GM19035 (cell line): Measurements from ENCODE around the gene ALPG.
"Not testable (repeated sequence)": the region's sequence is repeated elsewhere in the genome, so short reads cannot be mapped to it uniquely, and the experiment has no call there.

Experiments used
- ATAC-seq: cut with Tn5 transposase; IDR thresholded peaks from one replicate; pipeline ENCODE4 v1.9.1; 2021; ENCODE audit not compliant: unreplicated experiment

ALPG gene

GRCh38 chr2:232438951-232439757, 32.5 kb downstream of the ALPG start:
- no peak for ATAC-seq

DNA sequence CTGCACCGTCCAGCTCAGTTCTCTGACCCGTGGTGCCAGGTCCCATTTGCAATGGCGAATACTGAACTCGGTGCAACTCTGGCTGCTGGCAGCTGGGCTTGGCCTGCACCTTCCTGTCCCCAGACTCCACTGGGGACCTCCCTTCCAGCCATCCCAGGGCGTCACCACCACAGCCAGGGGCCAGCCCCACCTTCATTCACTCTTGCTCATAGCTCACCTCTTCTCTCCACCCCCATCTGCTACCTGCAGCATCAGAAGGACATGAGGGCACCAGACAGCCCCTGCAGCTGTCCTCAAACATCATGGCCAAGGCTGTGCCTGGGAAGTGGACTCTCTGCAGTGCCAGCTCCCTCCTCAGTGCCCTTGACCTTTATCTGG, 33.1 kb downstream of the ALPG start:
- no peak for ATAC-seq

DNA sequence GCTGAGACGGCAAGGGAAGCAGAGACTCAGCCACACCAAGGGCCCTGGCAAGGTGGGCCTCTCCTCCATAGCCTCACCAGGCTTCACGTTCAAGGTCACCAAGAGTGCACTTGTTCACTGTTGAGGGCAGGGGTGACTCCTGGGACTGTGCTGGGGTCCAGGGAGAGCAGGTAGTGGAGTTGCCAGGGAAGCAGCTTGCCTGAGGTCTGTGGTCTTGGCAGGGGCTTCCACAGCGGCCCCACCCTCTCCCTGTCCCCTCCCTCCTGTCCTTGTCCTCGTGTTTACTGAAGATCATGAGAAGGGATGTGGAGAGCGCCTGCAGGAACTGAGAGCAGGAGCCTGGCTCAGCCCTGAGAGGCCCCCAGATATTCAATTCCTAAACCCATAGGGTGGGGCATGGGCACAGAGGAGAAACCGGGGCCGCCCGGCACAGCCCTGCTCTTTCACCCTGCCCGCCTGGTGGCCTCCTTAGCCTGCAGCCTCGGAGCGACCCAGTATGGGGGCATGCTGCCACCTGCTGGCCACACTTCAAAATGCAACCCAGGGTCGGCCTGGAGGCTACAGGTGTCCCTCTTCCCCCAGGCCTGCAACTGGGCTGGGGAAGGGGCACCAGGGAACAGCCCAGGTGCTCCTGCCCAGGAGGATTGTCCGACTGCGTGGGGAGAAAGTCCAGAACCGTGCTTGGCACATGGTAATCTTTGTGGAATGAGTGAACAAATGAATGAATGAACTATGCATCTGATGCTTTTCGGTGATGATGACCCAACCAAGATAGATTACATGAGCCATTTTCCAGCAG, 33.8 kb downstream of the ALPG start:
- ATAC-seq, result peak; percentile 75

DNA sequence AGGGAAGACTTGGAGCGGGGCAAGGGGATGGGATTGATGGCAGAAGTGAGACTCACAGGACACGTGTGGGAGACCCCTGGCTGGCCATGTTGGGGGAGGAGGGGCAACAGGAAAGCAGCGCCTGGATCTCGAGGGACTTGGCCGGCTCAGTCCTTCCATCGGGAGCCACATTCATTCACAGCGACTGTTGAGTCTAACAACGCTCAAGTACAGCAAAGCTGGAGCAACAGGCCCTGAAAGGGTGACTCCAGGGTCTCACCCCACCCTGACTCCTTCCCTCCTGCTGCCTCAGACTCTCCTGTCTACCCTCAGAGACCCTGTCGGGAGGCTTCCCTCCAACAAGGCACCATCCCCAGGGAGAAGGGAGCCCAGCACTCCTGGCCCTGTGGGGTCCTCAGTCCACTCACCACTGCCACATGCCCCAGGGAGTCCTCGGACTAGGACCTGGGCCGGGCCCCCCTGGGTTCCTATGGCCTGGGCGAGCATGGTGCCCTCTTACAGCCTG, 34.6 kb downstream of the ALPG start:
- no peak for ATAC-seq

DNA sequence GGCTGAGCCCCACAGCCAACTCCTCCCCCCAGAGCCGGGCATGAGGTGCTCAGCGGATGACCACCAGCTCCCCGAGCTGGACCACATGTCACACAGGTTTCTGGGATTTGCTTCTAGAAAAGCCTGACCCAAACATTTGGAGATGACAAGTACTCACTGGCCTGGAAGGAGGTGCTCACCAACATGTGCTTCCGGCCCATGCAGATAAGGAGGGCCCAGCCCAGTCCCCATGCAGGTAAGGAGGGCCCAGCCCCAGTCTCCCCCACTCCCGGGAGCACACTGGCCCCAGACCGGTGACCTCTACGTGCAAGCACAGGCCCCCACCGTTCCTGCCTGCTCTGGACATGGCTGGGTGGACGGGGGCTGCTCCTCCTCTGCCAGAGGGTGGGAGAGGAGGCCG, 35.3 kb downstream of the ALPG start:
- not testable (repeated sequence) for ATAC-seq

DNA sequence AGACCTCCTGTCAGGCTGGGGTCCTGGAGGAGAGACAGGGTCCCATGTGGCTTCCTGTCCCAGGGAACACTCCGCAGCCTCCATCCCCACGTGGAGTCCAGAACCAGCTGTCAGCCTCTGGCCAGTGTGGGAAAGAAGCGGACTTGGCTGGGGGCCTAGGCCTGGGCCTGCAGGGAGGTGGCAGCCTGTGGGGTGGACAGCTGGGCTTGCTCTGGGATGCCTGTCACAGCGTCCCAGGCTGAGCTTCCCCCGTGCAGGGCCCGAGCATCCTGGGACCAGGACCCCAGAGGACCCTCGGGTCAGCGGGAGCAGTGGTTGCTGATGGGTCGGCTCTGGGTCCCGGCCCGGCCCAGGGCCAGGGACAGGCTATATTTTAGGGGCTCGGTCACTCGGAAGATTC, 35.8 kb downstream of the ALPG start:
- not testable (repeated sequence) for ATAC-seq

DNA sequence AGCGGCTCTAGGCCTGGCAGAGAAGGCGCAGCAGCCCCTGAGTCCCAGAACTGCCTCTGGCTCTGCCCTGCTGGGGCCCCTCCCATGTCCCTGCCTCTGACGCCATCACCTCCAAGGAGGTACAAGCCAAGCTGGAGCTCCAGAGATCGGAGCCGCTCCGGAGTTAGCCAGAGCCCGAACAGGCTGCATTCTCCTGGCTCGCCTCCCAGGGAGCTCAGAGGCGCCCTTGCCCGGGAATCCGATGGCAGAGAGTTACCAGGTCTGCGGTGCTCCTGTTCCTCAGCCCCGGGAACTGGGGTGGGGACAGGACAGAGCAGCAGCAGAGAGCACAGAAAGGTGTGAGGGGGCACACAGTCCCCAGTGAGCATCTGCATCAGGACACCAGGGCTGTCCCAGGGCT, 36.4 kb downstream of the ALPG start:
- not testable (repeated sequence) for ATAC-seq

- not testable (repeated sequence) for ATAC-seq
These were observed 37.2 kb downstream of the ALPG start for GRCh38 chr2:232443669-232444408.

- ATAC-seq, result no peak
These were observed 37.9 kb downstream of the ALPG start for GRCh38 chr2:232444409-232445148.

DNA sequence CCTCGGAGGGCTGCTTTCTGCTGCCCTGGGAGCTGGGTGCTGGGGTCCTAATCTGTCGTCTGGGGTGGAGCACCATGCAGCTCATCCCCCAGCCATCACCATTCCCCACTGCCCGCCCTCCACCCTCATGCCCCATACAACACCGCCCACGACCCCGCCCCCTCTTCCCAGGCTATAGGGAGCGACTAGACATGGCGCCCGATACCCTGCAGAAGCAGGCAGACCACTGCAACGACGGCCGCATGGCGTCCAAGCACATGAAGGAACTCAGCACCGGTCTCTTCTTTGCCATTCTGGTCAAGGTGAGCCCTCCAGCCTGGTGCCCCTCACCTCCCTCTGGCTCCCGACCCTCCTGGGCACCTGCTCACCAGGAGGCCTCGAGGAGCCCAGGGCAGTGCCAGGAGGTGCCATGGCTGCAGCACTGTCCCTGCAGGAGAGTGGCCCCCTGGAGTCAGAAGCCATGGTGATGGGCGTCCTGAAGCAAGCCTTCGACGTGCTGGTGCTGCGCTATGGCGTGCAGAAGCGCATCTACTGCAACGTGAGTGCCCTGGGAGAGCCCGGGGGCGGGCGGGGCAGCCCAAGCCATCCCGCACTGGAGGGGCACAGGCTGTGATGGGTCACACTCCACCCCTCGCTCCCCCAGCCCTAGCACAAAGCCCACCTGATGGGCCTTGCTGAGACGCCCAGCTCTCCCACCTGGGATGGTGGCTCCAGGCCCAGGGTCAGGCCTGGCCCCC, 38.7 kb downstream of the ALPG start:
- ATAC-seq, result not testable (repeated sequence)

GRCh38 chr2:232446266-232446777, 39.7 kb downstream of the ALPG start:
- not testable (repeated sequence) for ATAC-seq

GRCh38 chr2:232447091-232447620, 40.5 kb downstream of the ALPG start:
- ATAC-seq, result no peak

DNA sequence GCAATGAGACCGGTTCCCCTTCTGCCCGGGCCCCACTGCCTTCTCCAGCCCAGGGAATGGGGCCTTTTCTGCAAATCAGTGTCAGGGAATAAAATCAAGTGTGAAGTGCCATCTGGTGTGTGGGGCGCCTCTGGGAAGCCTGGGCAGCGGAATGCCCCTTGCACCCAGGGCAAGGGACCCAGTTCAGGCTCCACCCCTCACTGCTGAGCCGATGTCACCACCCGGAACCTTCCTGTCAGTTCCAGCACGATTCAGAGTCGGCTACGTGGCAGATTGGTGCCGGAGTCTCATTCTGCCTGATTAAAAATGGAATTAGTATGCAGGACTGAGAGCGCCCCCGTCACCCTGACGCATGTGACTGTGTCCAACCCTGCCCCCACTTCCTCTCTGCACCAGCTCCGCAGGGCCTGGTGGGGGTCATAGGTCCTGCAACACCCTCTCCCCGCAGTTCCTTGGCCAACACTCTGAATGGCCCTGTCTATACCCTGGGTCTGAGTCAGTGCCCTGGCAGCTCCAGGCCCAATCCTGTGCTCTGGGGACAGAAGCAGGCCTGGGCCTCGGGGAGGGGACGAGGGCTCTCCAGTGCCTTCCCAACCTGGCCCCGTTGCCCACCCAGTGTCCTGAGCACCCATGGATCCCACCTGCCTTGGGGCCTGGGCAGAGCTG, 41.1 kb downstream of the ALPG start:
- ATAC-seq, result no peak

GRCh38 chr2:232448304-232448690, 41.7 kb downstream of the ALPG start:
- ATAC-seq, result no peak

- no peak for ATAC-seq
These were observed 43.3 kb downstream of the ALPG start for GRCh38 chr2:232449964-232450363.

DNA sequence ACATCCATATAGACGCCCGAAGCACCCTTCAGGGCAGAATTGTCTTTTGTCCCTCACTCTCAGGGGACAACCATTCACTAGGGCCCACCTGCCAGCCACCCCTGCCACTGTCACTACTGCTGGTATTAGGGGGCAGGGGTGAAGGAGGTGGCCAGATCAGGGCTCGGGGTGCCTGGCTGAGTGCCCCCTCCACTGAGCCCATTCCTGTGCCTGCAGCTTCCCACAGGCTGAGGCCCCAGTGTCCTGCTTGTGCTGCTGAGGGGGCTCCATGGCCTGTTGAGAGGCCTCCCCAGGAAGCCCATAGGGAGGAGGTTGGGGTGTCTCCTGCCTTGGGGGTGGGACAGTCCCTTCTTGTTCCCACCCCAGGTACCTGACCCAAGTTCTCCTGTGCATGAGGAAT, 45.0 kb downstream of the ALPG start:
- not testable (repeated sequence) for ATAC-seq

GRCh38 chr2:232454630-232455029, 48.0 kb downstream of the ALPG start:
- ATAC-seq, result no peak

DNA sequence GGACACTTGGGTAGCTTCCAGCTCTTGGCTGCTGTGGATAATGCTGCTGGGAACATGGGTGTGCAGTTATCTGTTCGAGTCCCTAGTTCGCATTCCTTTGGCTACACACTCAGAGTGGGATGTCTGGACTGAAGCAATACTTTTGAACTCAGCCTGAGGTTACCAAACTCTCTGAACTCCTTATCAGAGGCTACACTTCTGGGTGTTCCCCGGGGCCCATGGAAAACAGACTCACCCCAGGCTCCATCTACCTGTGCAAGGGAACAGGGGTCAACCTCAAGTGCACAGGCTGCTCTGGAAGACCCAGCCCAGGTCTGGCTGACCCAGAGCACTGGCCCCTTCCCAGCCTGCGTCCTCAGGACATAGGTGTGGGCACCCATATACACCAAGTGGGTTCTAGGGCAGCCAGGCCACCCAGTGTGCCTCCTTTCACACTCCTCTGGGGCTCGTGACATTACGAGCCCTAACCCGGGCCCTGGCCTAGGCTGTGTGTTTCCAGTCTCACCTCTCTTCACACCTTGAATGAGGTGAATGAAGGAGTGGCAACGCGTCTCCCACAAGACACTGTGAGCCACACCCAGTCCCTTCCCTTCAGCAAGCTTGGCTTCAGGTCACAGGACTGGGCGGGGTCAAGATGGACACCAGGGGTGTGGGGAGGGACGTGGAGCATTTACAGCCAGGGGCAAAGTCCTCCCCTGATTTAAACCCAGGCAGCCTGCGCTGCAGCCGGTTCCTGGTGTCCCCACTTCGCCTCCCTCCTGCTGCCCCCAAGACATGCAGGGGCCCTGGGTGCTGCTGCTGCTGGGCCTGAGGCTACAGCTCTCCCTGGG, 49.0 kb downstream of the ALPG start, which contains the start of gene ALPI:
TSS of gene ALPI (plus strand) at position 728 of the 830 bp plus-strand sequence. CDS start at position 775, 47 bp downstream.
- no peak for ATAC-seq
